AG10803 (cell line): ENCODE measurements around the gene EIF5A2.

Experiments used
- DNase-seq: peaks from one replicate; pipeline ENCODE4 v3.0.0; 2010; ENCODE audit warnings: low read depth
- H3K4me3 ChIP-seq: 2 replicates; pipeline ENCODE4 v1.5.1; 2011; ENCODE audit warnings: mild to moderate bottlenecking, low read length, control low read depth
- CTCF ChIP-seq: conservative IDR thresholded peaks from 2 replicates; pipeline ENCODE4 v1.5.1; 2011; ENCODE audit warnings: mild to moderate bottlenecking, low read length, control low read depth, inconsistent platforms

Gene EIF5A2

GRCh38 chr3:170864525-170865208 is 43.8 kb downstream of the EIF5A2 start:
- no peak for DNase-seq
- no peak for TF ChIP-seq CTCF
- H3K4me3 ChIP-seq: no peak overlapping the region

- H3K4me3 ChIP-seq: no peak overlapping the region
- TF ChIP-seq CTCF: no peak
- no peak for DNase-seq
Measured at GRCh38 chr3:170863816-170864215, 44.6 kb downstream of the EIF5A2 start.

GRCh38 chr3:170862618-170863374 is 45.6 kb downstream of the EIF5A2 start:
- peak; percentile 68 for DNase-seq
- TF ChIP-seq CTCF: no peak
- H3K4me3 ChIP-seq: no peak overlapping the region

- DNase-seq: no peak
- no peak for TF ChIP-seq CTCF
- no peak overlapping the region for H3K4me3 ChIP-seq
Measured at GRCh38 chr3:170858599-170858998, 49.8 kb downstream of the EIF5A2 start.

- no peak for DNase-seq
- no peak overlapping the region for H3K4me3 ChIP-seq
- no peak for TF ChIP-seq CTCF
Measured at GRCh38 chr3:170852324-170852723, 56.1 kb downstream of the EIF5A2 start.

- DNase-seq: peak; percentile 40
- peak; percentile 68 for TF ChIP-seq CTCF
- H3K4me3 ChIP-seq: no peak overlapping the region
Measured at GRCh38 chr3:170848292-170848917, 60.0 kb downstream of the EIF5A2 start.
